ENCODE results near the gene ATP2B3.

DNA sequence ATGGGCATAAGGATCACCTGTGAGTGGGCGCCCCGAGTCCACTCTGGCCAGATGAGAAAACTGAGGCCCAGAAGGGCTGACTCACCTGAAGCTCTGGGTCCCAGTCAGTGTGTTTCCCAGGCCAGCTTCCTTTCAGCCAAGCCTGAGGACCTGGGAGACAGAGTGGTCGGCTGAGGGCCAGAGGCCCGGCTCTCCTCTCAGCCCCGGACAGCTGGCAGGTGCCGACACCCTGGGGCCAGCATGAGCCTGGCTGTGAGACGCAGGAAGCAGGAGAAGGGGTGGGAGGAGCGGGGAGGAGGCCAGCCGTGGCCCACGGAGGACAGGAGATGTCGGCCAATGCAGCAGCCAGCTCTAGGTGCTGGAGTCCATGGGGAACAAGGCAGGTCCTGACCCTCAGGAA, 28.9 kb downstream of the ATP2B3 start:
- TF ChIP-seq, protein P1, sequence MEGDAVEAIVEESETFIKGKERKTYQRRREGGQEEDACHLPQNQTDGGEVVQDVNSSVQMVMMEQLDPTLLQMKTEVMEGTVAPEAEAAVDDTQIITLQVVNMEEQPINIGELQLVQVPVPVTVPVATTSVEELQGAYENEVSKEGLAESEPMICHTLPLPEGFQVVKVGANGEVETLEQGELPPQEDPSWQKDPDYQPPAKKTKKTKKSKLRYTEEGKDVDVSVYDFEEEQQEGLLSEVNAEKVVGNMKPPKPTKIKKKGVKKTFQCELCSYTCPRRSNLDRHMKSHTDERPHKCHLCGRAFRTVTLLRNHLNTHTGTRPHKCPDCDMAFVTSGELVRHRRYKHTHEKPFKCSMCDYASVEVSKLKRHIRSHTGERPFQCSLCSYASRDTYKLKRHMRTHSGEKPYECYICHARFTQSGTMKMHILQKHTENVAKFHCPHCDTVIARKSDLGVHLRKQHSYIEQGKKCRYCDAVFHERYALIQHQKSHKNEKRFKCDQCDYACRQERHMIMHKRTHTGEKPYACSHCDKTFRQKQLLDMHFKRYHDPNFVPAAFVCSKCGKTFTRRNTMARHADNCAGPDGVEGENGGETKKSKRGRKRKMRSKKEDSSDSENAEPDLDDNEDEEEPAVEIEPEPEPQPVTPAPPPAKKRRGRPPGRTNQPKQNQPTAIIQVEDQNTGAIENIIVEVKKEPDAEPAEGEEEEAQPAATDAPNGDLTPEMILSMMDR (optimal IDR thresholded peaks at IDR 0.05 in 1 of 3, IDR thresholded peaks at IDR 0.05 in 1 of 3, conservative IDR thresholded peaks at IDR 0.05 in 1 of 3; ENCODE audit: extremely low read depth in 1 of 3, insufficient read depth in 2 of 3, low read length in 3 of 3): no peak
- no peak for TF ChIP-seq EZH2 (IDR thresholded peaks at IDR 0.05; ENCODE audit: low read length)

Measured in keratinocyte (primary cell).